Measurements from ENCODE around the gene RNF6.

Gene RNF6

GRCh38 chr13:26225896-26226617 is 3.9 kb upstream of the RNF6 start:
- no peak for DNase-seq (ENCODE audit: low read depth)

GRCh38 chr13:26222520-26223046 is 469 bp upstream of the RNF6 start:
- no peak for DNase-seq (ENCODE audit: low read depth)

GRCh38 chr13:26221399-26221720 is 754 bp downstream of the RNF6 start:
- DNase-seq (ENCODE audit: low read depth) = no peak

- DNase-seq (ENCODE audit: low read depth) = no peak
These were observed 1.5 kb downstream of the RNF6 start for GRCh38 chr13:26220575-26220974.

- no peak for DNase-seq (ENCODE audit: low read depth)
These were observed 2.4 kb downstream of the RNF6 start for GRCh38 chr13:26219726-26220125.

- no peak for DNase-seq (ENCODE audit: low read depth)
These were observed 6.1 kb downstream of the RNF6 start for GRCh38 chr13:26216042-26216441.

- no peak for DNase-seq (ENCODE audit: low read depth)
These were observed 8.1 kb downstream of the RNF6 start for GRCh38 chr13:26213982-26214381.

- DNase-seq (ENCODE audit: low read depth) = no peak
These were observed 8.8 kb downstream of the RNF6 start for GRCh38 chr13:26213345-26213744.

- DNase-seq (ENCODE audit: low read depth) = no peak
These were observed 13.8 kb downstream of the RNF6 start for GRCh38 chr13:26208287-26208686.

- DNase-seq (ENCODE audit: low read depth) = no peak
These were observed 19.6 kb downstream of the RNF6 start for GRCh38 chr13:26202365-26202972.

GRCh38 chr13:26200811-26201210 is 21.3 kb downstream of the RNF6 start:
- no peak for DNase-seq (ENCODE audit: low read depth)

GRCh38 chr13:26198116-26198515 is 24.0 kb downstream of the RNF6 start:
- DNase-seq (ENCODE audit: low read depth) = no peak

- no peak for DNase-seq (ENCODE audit: low read depth)
These were observed 24.8 kb downstream of the RNF6 start for GRCh38 chr13:26197298-26197697.

- no peak for DNase-seq (ENCODE audit: low read depth)
These were observed 35.1 kb downstream of the RNF6 start for GRCh38 chr13:26186995-26187394.

- peak; percentile 84 for DNase-seq (ENCODE audit: low read depth)
These were observed 35.8 kb downstream of the RNF6 start for GRCh38 chr13:26186118-26186870.

GRCh38 chr13:26185720-26186117 is 36.4 kb downstream of the RNF6 start:
- no peak for DNase-seq (ENCODE audit: low read depth)

GRCh38 chr13:26184791-26185250 is 37.3 kb downstream of the RNF6 start:
- DNase-seq (ENCODE audit: low read depth) = peak; percentile 47

GRCh38 chr13:26183416-26183815 is 38.7 kb downstream of the RNF6 start:
- no peak for DNase-seq (ENCODE audit: low read depth)

- no peak for DNase-seq (ENCODE audit: low read depth)
These were observed 42.8 kb downstream of the RNF6 start for GRCh38 chr13:26179344-26179743.

- no peak for DNase-seq (ENCODE audit: low read depth)
These were observed 53.3 kb downstream of the RNF6 start for GRCh38 chr13:26168835-26169234.

- DNase-seq (ENCODE audit: low read depth) = no peak
These were observed 53.8 kb downstream of the RNF6 start for GRCh38 chr13:26168237-26168814.

GRCh38 chr13:26163812-26164211 is 58.3 kb downstream of the RNF6 start:
- DNase-seq (ENCODE audit: low read depth) = no peak
